Activated CD4-positive, alpha-beta T cell treated with anti-CD3 and anti-CD28 coated beads, Interleukin-2, Interleukin-4, amounts not matched to agents 100 ng/mL and 50 ng/mL, durations not matched to agents 16 hours and 8 hours (primary cell): ENCODE results near the gene TCF7L2.

ENCODE experiments used
- DNase-seq: peaks from one replicate; pipeline ENCODE4 v3.0.0-alpha.2; 2020; ENCODE audit warnings: low spot score

The TCF7L2 gene

DNA sequence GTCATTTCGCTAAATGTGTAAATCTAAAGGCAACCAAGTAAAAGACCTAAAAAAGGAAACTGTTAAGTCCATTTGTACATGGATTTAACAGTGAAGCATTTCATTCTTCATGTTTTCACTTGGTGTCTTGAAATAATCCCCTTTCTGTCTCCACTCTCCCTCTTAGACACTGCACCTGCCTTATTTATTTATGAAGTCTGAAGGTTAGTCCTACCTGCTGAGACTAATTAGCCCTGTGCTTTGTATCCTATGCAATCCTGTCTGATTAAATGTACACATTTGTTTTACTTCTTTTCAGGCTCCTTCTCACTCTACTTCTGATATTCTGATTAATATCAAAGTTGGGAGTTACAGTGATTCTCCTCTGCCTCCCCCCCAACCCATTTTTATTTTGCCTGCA lies 1.9 kb upstream of the TCF7L2 start:
- DNase-seq: no peak

DNA sequence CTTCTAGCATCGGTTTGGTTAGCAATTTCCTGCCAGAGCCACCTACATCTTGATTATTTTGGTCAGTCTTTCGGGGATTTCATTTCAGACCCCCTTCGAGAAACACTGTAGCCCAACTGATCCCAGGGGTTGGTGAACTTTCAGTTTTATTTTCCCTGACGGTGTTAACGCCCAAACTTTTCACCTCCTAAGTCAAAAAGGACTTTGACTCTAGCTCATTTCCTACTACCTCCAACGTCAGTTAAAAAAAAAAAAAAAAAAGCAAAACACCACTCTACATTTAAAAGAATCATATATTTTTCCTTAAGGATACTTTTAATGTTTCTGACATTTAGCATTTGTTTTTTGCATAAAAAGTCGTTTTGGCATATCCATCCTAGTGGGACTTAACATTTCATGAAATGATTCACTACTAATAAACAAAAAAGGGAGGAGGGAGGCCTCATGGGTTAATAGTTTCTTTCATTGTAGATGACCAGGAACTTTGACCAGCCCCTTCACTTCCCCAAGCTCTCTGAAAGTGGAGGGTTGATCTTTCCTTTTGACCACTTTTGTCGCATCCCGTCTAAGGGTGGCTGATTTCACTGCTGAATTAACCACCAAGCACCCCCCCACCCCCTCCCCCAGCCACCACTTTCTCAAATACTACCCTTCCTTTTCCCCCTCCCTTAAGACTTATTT lies 764 bp upstream of the TCF7L2 start:
- DNase-seq: no peak

DNA sequence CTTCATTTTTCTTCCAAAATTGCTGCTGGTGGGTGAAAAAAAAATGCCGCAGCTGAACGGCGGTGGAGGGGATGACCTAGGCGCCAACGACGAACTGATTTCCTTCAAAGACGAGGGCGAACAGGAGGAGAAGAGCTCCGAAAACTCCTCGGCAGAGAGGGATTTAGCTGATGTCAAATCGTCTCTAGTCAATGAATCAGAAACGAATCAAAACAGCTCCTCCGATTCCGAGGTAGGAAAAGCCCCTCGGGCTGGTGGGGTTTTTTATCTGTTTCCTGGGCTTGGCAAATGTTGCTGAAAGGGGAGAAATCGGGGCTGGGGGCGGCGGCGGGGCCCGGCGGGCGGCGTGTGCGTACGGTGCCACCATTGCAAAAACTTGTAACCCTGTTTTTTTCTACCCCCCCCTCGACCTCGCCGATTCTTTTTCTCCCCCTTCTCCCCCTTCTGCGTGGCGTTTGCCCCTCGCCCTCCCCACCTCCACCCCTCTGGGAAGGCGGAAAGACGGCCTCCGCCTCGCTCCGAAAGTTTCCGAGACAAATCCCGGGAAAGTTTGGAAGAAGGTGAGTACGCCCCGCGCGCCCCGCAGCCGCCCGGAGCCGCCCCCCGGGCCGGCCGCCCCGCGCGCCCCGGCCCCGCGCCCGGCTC lies 789 bp downstream of the TCF7L2 start:
- no peak for DNase-seq

DNA sequence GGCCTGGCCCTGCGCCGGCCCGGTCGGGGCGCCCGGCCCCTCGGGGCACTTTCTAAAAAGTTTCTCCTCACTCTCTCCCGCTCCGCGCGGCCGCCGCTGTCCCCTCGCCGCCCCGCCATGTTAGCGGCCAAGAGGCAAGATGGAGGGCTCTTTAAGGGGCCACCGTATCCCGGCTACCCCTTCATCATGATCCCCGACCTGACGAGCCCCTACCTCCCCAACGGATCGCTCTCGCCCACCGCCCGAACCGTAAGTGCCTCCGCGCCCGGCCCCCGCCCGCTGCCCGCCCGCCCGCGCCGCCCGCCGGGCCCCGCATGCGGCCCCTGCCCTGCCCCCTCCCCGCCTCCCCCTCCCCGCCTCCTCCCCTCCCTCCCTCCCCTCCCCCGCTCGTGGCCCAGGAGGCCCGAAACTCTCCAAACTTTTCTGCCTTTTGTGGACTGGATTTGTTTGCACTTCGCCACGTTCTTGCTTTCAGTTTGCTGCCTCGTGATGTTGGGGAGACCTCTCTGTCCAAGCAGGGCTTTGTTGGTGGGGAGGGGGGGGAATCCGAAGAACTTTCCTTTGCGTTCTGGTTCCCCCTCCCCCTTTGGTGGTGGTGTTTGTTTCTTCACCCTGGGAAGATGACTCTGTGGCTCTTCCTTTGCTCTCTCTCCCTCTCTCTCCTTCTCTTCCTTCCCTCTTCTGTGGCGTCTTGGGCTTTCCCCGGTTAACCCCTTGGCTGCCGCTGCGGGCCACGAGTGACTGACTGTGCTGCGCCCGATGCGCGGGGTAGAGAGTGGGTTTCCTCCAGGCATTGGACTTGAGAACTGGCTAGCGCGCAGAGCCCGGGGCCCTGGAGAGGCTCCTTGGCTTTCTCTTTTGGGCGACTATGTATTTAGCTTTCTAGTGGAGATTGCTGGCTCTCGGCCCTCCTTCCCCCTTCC lies 1.6 kb downstream of the TCF7L2 start:
- DNase-seq: no peak

DNA sequence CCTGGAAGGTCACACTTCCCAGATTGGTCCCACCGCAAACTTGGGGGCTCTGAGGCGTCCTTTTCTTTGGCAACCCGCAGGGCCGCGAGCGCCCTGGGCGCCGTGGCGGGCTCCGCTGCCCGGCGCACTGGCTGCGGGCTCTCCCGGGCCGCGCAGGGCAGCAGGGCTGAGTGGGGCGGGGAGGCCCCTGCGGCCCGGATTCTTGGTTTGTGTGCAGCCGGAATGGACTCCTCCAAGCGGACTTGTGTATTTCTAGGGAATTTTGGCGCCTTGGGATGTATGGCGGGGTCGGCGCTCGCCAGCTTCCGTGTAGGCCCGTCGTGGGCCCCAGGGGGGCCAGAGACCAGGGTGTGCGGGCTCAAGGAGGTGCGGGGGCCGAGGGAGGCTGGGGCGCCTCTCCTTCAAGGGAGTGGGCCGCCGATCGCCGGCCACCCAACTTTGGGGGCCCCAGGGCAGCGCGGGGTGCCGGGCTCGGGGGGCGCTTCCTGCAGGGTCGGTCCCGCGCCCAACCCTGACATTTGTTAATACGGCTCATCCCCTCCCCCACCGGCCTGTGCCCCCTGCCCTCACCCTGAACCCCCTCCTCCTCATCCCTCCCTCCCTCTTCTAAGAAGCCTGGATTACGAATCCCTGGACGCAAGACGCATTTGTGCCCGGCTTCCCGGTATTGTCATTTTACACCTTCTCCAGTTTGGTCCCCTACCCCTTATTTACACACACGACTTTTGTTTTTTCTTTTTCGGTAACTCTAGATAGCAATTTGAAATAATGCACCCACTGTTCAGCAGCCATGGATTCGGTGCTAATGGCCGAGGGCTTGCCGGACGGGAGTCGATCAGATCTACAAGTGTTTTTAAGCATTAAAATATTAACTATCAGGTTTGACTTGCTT lies 2.5 kb downstream of the TCF7L2 start:
- no peak for DNase-seq

DNA sequence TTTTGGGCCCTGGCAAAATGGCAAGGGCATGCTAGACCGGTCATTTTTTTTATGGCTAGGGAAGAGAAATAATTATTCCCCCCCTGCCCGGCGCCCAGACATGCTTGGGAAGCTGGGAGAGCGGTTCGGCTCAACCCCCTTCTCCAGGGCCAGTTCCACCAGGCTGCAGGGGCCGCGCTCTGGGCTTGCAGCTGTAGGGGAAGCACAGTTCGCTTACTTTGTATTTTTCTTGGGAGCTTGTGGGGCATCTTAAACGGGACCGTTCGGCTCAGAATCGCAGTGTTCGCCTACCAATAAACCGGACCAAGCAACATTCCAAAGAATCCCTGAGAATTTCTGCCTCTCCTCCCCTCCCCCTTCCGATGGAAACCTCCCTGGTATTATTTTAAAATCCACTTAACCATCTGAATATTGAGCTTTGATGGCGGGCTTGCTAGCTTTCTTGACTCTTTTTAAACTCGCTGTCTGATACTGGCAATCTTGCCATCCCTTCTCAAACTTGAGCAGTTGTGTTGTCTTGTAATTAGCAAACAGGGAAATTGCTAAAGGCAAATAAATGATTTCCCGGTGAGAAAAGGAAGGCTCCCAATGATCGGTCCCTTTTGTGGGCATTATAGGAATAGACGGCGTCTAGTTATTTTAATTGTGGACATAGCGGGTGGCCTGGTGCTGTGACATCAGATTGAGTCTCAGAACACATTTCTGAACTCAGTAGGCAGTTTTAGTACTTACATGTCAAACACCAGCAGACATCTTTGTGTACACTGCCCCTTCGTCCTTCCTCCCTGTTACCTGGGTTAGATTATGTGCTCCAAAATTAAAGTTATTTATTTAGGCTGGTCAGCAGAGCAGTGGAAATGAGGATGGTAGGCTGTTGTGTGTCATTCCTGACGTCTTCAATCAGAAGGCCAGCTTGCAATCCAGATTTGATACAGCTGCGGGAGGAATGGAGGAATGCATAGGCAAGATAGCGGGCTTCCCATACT lies 3.4 kb downstream of the TCF7L2 start:
- DNase-seq: no peak

DNA sequence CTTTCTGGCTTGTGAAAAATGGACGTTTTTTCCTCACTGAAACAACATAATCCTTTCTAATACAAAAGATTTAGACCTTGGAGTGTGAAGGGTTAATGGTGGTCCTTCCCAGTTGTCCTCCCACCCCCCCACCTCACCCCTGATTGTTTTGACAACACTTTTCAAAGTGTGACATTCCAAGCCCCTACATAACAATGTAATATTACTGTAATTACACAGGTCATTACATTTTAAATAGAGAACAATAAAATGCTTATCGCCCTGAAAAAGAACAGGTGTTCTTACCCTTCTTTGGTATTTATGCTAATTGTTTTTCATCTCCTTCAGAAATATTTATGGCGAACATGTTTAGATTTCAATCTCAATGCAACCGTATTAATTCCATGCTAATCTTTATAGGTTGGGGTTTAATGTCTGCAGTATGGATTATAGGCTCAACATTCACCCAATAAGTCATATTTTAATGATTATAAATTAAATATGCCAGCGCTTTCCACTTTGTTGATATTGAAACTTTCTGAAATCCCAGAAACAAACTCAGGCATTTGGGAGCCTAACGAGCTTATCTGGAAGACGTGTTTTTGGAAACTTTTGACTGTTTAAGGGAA lies 5.0 kb downstream of the TCF7L2 start:
- DNase-seq: no peak

DNA sequence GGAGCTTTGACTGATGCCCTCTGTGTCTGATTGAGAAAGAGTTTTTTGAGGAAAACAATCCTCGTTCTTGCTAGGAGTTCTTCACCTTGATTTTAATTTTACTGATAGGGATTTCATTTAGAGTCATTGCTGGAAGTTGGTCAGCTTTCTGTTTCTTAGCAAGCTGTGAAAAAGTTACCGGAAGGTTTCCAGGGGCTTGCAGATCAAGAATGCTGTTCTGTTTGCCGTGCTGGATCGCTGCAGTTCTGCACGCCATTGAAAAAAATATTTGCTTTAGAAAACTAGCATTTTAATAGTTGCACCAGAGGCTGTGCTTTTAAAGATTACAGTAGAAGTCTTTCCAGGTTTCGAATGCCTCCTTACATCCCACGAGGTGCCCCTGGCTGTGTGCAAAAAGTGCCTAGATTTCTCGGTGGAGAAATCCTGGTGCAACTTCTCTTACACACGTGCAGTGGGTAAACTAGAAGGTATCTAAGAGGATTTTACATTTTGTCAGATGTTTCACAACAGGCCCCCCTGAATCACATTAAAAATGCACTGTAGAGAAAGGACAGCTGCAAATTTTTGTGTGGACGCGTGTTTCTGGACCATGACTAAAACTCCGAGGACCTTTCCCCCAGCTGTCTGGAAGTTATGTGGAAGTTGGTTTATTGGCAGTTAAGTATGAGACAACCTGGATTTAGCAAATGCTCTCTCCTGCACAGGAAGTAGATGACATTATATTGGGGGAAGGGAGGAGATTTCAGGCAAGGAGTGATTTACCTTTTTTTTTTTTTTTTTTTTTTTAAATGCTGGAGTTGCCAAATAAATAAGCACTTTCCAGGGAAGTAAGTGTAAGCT lies 5.8 kb downstream of the TCF7L2 start:
- no peak for DNase-seq

DNA sequence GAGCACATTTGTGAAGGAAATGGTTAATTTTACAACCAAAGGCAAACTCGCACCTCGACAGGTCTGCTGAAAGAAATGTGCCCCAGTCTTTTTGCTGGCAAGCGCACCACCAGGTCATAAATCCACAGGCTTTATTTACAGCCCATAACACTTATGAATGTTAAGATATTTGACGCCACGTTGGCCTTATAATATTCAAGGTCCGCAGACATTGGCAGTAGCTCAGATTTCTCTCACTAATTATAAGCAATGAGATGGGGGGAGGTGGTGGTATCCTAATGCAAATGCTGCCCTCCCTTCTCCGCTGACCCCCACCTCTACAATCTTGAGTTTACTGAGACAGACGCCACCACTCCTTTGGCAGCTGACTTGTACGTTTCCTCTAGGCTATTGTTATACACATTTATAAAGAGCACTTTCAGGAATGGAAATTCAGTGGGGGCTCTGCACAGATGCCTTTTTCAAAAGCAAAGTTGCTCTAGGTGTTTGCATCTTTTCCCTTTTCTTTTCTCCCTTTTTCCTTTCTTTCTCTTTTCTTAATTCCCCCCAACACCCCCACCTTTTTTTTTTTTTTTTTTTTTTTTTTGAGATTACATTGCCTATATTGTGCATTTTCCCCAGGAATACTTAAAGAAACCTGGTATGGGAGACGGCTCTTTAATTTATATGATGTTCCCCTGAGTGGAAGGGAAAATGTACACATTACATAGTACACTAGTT lies 6.7 kb downstream of the TCF7L2 start:
- no peak for DNase-seq

DNA sequence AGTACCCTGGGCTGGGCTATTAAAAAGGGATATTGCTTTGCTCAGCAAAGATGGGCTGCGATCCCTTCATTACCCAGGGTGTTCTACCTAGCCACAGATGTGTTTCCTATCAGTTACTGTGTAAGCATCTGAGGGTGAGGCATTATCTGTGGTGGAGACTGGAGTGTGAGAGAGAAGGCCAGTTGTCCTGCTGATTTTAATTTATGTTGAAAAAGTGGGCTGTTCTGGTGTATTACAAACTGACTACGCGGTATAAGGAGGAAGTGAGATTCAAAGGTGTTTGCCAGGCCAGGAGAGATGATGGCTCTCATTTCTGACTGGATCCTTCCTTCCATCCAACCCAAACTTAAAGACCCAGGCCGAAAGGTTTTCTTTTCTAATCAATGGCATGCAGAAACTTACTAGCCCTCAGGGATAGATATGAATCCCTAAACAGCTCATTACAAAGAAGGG lies 7.6 kb downstream of the TCF7L2 start:
- no peak for DNase-seq

DNA sequence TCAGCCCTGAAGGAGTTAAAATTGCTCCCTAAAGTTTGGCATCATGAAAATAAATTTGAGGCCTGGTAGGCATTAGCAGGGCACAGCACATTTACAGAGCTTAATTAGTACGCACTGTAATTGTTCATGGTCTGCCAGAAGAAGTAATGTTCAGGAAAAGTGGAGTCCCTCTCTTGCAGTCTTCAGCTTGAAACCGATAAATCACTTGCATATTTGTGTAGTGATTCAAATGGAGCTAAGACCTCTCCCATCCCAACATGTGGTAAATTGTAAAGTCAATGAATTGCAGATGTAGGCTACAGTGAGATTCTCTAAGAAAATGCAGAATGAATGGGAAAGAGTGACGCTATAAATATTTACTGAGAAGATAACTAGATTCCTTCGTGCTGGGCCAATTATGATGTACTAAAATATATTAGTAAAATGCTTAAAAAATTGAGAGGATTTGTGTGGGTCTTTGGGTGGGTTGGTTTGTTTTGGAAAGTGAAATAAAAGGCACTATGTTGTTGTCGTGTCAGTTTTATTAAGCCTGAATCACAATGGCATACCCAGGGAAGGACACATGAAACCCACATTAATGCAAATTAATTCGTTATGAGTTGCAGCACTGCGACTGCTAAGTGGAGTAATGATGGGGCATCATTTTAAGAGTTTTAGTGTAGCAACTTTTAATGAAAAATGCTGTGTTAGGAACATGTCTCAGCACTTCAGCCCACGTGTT lies 8.4 kb downstream of the TCF7L2 start:
- no peak for DNase-seq

DNA sequence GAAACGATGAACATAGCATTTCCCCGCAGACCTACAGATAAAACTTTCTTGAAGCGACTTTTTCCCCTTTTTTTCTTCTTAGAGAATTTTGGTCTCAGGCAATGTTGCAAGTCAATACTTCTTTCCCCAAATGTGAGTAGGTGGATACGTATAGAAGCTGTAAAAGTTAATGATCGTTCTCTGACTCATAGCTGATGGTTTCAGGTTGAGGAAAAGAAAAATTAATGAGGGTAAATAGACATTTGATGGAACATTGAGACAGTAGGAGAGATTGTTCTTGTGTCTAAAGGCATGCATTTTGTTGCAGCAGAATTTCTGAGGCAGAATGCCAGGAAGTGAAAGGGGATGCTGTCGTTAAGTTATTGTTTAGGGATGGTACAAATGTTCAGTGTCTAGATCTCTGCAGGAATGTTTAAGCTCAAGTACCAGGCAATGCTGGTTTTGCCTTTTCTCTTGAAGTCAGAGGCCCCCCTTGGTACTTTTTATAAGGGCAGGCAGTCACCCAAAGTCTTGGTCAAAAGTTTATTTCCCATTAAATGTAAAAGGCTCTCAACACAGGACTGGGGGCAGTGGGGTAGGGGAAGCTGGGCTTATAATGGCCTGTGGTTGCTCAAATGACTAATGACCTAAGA lies 9.3 kb downstream of the TCF7L2 start:
- DNase-seq: no peak

DNA sequence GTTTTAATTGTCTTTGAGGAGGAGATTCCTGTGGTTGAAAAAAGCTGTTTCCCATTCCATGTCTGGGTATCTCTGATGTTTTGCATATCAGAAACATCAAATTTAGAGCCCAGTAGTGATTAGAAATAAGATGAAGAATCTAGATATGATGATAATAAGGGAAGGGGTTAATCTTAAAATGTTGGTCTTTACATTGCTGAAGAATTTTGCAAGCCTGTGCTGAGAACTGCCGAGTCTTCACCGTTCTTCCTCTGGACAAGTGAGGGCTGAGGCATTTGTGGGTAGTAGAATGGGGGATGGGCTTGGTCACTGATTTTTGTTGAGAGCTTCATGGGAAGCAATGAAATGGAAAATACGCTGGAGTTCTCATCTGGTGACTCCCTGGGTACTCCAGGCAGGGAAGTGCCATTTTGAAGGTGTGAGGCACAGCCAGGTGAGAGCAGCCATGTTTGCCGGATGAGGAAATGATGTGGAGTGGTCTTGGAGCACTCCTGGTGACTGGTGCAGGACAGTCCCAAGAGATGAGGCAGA lies 10.2 kb downstream of the TCF7L2 start:
- DNase-seq: no peak

DNA sequence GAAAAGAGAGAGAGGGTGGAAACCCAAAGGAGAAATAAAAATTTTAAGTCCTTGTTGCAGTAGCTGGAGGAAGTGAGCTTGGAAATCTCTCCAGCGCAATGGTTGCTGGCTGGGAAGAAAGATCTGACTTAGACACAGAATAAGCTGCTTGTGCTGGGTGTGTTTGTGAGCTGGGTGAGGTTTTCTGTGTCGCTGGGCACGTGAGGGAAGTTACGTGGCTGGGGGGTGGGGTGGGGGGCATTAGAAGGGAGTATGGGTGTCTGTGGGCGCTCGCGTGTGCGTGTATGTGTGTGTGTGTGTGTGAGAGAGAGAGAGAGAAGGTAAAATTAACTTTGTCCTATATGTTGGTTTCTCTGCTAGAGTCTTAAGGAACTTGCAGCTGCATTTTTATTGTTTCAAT lies 11.6 kb downstream of the TCF7L2 start:
- DNase-seq: no peak

DNA sequence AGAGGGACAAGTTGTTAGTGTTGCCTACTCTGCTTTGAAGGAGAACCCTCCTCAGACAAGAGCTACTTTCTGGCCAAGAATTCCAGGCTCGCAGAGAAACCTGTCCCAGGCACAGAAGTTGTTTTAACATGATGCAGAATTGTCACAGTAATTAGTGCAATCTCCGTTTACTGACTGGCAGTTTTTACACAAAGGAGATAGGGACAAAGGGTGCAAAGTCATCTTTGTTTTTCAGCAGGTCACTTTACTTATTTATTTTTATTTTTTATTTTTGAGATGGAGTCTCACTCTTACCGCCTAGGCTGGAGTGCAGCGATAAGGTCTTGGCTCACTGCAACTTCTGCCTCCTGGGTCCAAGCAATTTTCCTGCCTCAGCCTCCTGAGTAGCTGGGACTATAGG lies 12.3 kb downstream of the TCF7L2 start:
- no peak for DNase-seq

DNA sequence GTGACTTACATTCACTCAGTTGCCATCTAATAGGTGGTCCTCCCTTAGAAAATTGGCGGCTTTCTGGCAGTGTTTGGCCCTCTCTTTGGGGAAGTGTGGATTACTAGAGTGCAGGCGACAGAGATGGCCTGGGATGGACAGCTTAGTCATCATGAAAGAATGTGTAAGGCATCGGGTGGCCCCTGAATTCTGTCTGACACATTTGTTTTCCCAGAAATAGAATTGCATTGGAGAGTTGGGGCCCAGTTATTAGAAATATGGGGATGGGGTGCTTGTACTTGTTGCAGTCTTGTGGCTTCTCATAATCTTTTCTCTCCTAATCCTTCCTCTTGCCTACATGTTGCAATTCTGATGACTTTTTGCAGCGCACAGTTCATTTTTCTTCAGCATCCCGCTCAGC lies 13.8 kb downstream of the TCF7L2 start:
- no peak for DNase-seq

DNA sequence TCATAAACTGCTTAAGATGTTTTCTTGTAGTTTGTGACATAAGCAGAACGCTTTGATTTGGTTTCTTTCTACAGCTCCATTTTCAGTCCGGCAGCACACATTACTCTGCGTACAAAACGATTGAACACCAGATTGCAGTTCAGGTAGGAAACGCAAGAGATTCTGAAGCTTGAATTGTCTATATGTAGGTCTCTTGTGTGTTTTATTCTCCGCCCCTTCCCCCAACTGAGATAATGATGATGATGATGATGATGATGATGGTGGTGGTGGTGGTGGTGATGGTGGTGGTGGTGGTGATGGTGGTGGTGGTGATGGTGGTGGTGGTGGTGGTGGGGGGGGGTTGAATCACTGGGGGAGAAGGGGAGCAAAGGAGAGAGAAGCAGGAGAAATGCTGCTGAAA lies 14.4 kb downstream of the TCF7L2 start:
- DNase-seq: no peak
